Muscle layer of duodenum (tissue), 2 donors: ENCODE measurements around the gene FAM114A1.
"Not testable (repeated sequence)": the region's sequence is repeated elsewhere in the genome, so short reads cannot be mapped to it uniquely, and the experiment has no call there.

ENCODE experiments used
- H3K27ac ChIP-seq: one replicate; pipeline ENCODE4 v1.7.0; 2013; ENCODE audit warnings: mild to moderate bottlenecking, low read length
- H3K27me3 ChIP-seq: one replicate; pipeline ENCODE4 v1.7.0; 2013; ENCODE audit warnings: low read depth, mild to moderate bottlenecking, control low read depth, low read length
- H3K36me3 ChIP-seq, 2 donors: one replicate each; pipeline ENCODE4 v1.7.0; 2013; ENCODE audit warnings: low read length in 2 of 2, control low read depth in 1 of 2, mild to moderate bottlenecking in 1 of 2; ENCODE audit not compliant: insufficient read depth in 2 of 2, control insufficient read depth in 1 of 2
- H3K4me1 ChIP-seq, 2 donors: one replicate each; pipeline ENCODE4 v1.7.0; 2013; ENCODE audit warnings: low read length in 2 of 2, mild to moderate bottlenecking in 2 of 2, control low read depth in 1 of 2, moderate library complexity in 1 of 2; ENCODE audit not compliant: insufficient read depth in 2 of 2, control insufficient read depth in 1 of 2
- H3K4me3 ChIP-seq, 2 donors: one replicate each; pipeline ENCODE4 v1.7.0; 2013; ENCODE audit warnings: low read length in 2 of 2, low read depth in 1 of 2, mild to moderate bottlenecking in 1 of 2
- H3K9me3 ChIP-seq, 2 donors: one replicate each; pipeline ENCODE4 v1.7.0; 2013; ENCODE audit warnings: low read length in 2 of 2, control low read depth in 1 of 2, mild to moderate bottlenecking in 1 of 2; ENCODE audit not compliant: control insufficient read depth in 1 of 2
- donor health status: healthy.

The FAM114A1 gene

GRCh38 chr4:38954727-38955126 is 87.1 kb downstream of the FAM114A1 start:
- no peak overlapping the region for H3K27ac ChIP-seq
- H3K4me3 ChIP-seq, result no peak overlapping the region
- no peaks in the 10 kb centered on the region for H3K9me3 ChIP-seq
- H3K4me1 ChIP-seq, result peaks cover 4 to 7% of the 10 kb centered on the region in 2 donors
- H3K36me3 ChIP-seq, result no peaks in the 10 kb centered on the region
- no peaks in the 10 kb centered on the region for H3K27me3 ChIP-seq

GRCh38 chr4:38955957-38956356 is 88.4 kb downstream of the FAM114A1 start:
- Histone ChIP-seq H3K36me3 (no peaks in the 10 kb centered on the region), H3K4me3 (no peak overlapping the region), H3K4me1 (peaks cover 0 to 4% of the 10 kb centered on the region in 2 donors), H3K27ac (no peak overlapping the region), H3K27me3 (no peaks in the 10 kb centered on the region), H3K9me3 (no peaks in the 10 kb centered on the region)

- H3K4me3 ChIP-seq, result no peak overlapping the region
- H3K4me1 ChIP-seq, result peaks cover 0 to 4% of the 10 kb centered on the region in 2 donors
- no peaks in the 10 kb centered on the region for H3K9me3 ChIP-seq
- no peaks in the 10 kb centered on the region for H3K36me3 ChIP-seq
- H3K27me3 ChIP-seq, result no peaks in the 10 kb centered on the region
- no peak overlapping the region for H3K27ac ChIP-seq
Measured at GRCh38 chr4:38957261-38957815, 89.7 kb downstream of the FAM114A1 start.

GRCh38 chr4:38957893-38958292 is 90.3 kb downstream of the FAM114A1 start:
- Histone ChIP-seq H3K4me1 (peaks cover 0 to 4% of the 10 kb centered on the region in 2 donors), H3K4me3 (no peak overlapping the region), H3K9me3 (no peaks in the 10 kb centered on the region), H3K27ac (no peak overlapping the region), H3K36me3 (no peaks in the 10 kb centered on the region), H3K27me3 (no peaks in the 10 kb centered on the region)

GRCh38 chr4:38958453-38959190 is 91.0 kb downstream of the FAM114A1 start:
- no peak overlapping the region for H3K4me3 ChIP-seq
- peak overlapping the region; percentile 52 for H3K27ac ChIP-seq
- peaks cover 0 to 4% of the 10 kb centered on the region in 2 donors for H3K4me1 ChIP-seq

GRCh38 chr4:38959248-38959647 is 91.6 kb downstream of the FAM114A1 start:
- not testable (repeated sequence) for H3K27ac ChIP-seq, H3K36me3 ChIP-seq, H3K4me3 ChIP-seq, H3K27me3 ChIP-seq, H3K9me3 ChIP-seq, H3K4me1 ChIP-seq

More at GRCh38 chr4:38958453-38959190, 91.0 kb downstream of the FAM114A1 start:
- H3K36me3 ChIP-seq, result no peaks in the 10 kb centered on the region
- H3K9me3 ChIP-seq, result no peaks in the 10 kb centered on the region
- H3K27me3 ChIP-seq, result no peaks in the 10 kb centered on the region

- Histone ChIP-seq H3K36me3 (no peaks in the 10 kb centered on the region), H3K27me3 (no peaks in the 10 kb centered on the region), H3K4me3 (no peak overlapping the region), H3K9me3 (no peaks in the 10 kb centered on the region), H3K4me1 (no peaks in the 10 kb centered on the region), H3K27ac (no peak overlapping the region)
Measured at GRCh38 chr4:38964942-38965775, 97.6 kb downstream of the FAM114A1 start.

- no peak overlapping the region for H3K27ac ChIP-seq
Measured at GRCh38 chr4:38965866-38966265, 98.3 kb downstream of the FAM114A1 start.

GRCh38 chr4:38967260-38968095 is 99.9 kb downstream of the FAM114A1 start:
- no peak overlapping the region for H3K4me3 ChIP-seq
- no peaks in the 10 kb centered on the region for H3K36me3 ChIP-seq
- H3K4me1 ChIP-seq, result no peaks in the 10 kb centered on the region
- H3K27me3 ChIP-seq, result no peaks in the 10 kb centered on the region
- no peaks in the 10 kb centered on the region for H3K9me3 ChIP-seq
- peak overlapping the region; percentile 15 for H3K27ac ChIP-seq

More at GRCh38 chr4:38965866-38966265, 98.3 kb downstream of the FAM114A1 start:
- Histone ChIP-seq H3K36me3 (no peaks in the 10 kb centered on the region), H3K27me3 (no peaks in the 10 kb centered on the region), H3K9me3 (no peaks in the 10 kb centered on the region), H3K4me1 (no peaks in the 10 kb centered on the region), H3K4me3 (no peak overlapping the region)

- Histone ChIP-seq H3K4me1 (no peaks in the 10 kb centered on the region), H3K27ac (no peak overlapping the region), H3K4me3 (no peak overlapping the region), H3K27me3 (no peaks in the 10 kb centered on the region), H3K9me3 (no peaks in the 10 kb centered on the region), H3K36me3 (no peaks in the 10 kb centered on the region)
Measured at GRCh38 chr4:38968668-38969067, 101.1 kb downstream of the FAM114A1 start.

GRCh38 chr4:38976308-38976707 is 108.7 kb downstream of the FAM114A1 start:
- Histone ChIP-seq H3K36me3 (no peaks in the 10 kb centered on the region), H3K27me3 (no peaks in the 10 kb centered on the region), H3K4me1 (no peaks in the 10 kb centered on the region), H3K27ac (no peak overlapping the region), H3K4me3 (no peak overlapping the region), H3K9me3 (no peaks in the 10 kb centered on the region)
